ENCODE measurements around the gene HACD2.

Gene HACD2

GRCh38 chr3:123527046-123527445, 57.8 kb downstream of the HACD2 start:
- 88 to 96% methylated on average over 3 of the region's 3 CpGs for WGBS, 2 experiments
- Histone ChIP-seq H3K4me3 (ENCODE audit: insufficient read depth, low read depth, low read length) (no peak overlapping the region), H3K36me3 (ENCODE audit: control insufficient read depth, insufficient read depth, low read length) (no peaks in the 10 kb centered on the region), H3K9me3 (ENCODE audit: control insufficient read depth, low read length) (no peaks in the 10 kb centered on the region), H3K27me3 (ENCODE audit: control insufficient read depth, insufficient read depth, low read length, poor library complexity, severe bottlenecking) (no peaks in the 10 kb centered on the region), H3K4me1 (ENCODE audit: control insufficient read depth, insufficient read depth, low read length) (peaks cover 21% of the 10 kb centered on the region), H3K27ac (ENCODE audit: insufficient read depth, low read depth, low read length, poor library complexity, severe bottlenecking) (no peak overlapping the region)

DNA sequence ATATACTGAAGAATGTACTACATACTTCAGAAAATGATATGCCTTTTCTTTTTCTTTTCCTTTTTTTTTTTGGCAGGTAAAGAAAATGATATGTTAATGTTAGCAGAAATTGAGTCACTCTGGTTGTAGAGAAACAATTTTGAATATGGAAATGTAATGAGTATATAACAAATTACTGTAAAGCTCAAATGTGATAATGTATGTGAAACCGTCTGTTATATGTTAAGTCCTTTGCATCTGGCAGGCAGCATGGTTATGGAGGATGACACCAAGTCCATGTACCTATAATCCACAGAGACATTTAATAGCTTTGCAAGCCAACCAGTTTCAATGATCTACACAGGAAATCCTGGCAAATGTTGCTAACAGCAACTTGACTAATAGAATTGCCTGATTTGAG, 58.4 kb downstream of the HACD2 start:
- H3K9me3 ChIP-seq (ENCODE audit: control insufficient read depth, low read length), result no peaks in the 10 kb centered on the region
- H3K27ac ChIP-seq (ENCODE audit: insufficient read depth, low read depth, low read length, poor library complexity, severe bottlenecking), result no peak overlapping the region
- H3K27me3 ChIP-seq (ENCODE audit: control insufficient read depth, insufficient read depth, low read length, poor library complexity, severe bottlenecking), result no peaks in the 10 kb centered on the region
- no peaks in the 10 kb centered on the region for H3K36me3 ChIP-seq (ENCODE audit: control insufficient read depth, insufficient read depth, low read length)
- peaks cover 21% of the 10 kb centered on the region for H3K4me1 ChIP-seq (ENCODE audit: control insufficient read depth, insufficient read depth, low read length)
- 80 to 100% methylated on average over 1 of the region's 1 CpG for WGBS, 2 experiments
- H3K4me3 ChIP-seq (ENCODE audit: insufficient read depth, low read depth, low read length), result no peak overlapping the region

GRCh38 chr3:123525433-123525832, 59.4 kb downstream of the HACD2 start:
- Histone ChIP-seq H3K4me3 (ENCODE audit: insufficient read depth, low read depth, low read length) (no peak overlapping the region), H3K9me3 (ENCODE audit: control insufficient read depth, low read length) (no peaks in the 10 kb centered on the region), H3K36me3 (ENCODE audit: control insufficient read depth, insufficient read depth, low read length) (no peaks in the 10 kb centered on the region), H3K4me1 (ENCODE audit: control insufficient read depth, insufficient read depth, low read length) (peaks cover 21% of the 10 kb centered on the region), H3K27ac (ENCODE audit: insufficient read depth, low read depth, low read length, poor library complexity, severe bottlenecking) (no peak overlapping the region), H3K27me3 (ENCODE audit: control insufficient read depth, insufficient read depth, low read length, poor library complexity, severe bottlenecking) (no peaks in the 10 kb centered on the region)
- 87 to 94% methylated on average over 3 of the region's 3 CpGs for WGBS, 2 experiments

DNA sequence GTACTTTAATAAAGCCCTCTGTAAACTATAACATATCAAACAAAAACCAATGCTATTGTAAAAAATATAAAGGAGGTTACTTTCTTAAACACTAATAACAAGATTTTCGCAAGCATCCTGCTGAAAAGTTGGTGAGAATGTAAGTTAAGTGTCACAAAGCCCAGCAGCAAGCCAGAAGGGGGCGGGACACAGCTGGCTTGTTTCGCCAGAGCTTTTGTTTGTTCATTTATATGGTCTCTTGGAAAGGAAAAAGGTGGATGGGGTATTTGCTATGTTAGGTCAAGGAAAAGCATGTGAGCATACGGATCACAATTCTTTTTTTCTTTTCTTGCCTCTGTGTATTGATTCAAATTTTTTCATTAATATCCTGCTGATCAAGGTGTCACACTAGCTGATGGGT, 59.9 kb downstream of the HACD2 start:
- H3K36me3 ChIP-seq (ENCODE audit: control insufficient read depth, insufficient read depth, low read length), result no peaks in the 10 kb centered on the region
- 64 to 70% methylated on average over 4 of the region's 4 CpGs for WGBS, 2 experiments

GRCh38 chr3:123523023-123523412, 61.8 kb downstream of the HACD2 start:
- no peaks in the 10 kb centered on the region for H3K27me3 ChIP-seq (ENCODE audit: control insufficient read depth, insufficient read depth, low read length, poor library complexity, severe bottlenecking)
- H3K36me3 ChIP-seq (ENCODE audit: control insufficient read depth, insufficient read depth, low read length), result no peaks in the 10 kb centered on the region
- H3K4me1 ChIP-seq (ENCODE audit: control insufficient read depth, insufficient read depth, low read length), result peaks cover 21% of the 10 kb centered on the region
- no peak overlapping the region for H3K4me3 ChIP-seq (ENCODE audit: insufficient read depth, low read depth, low read length)
- H3K27ac ChIP-seq (ENCODE audit: insufficient read depth, low read depth, low read length, poor library complexity, severe bottlenecking), result no peak overlapping the region
- H3K9me3 ChIP-seq (ENCODE audit: control insufficient read depth, low read length), result no peaks in the 10 kb centered on the region
- 91% methylated on average over 11 of the region's 11 CpGs for WGBS, 2 experiments

More for the DNA sequence above, 59.9 kb downstream of the HACD2 start:
- Histone ChIP-seq H3K27me3 (ENCODE audit: control insufficient read depth, insufficient read depth, low read length, poor library complexity, severe bottlenecking) (no peaks in the 10 kb centered on the region), H3K9me3 (ENCODE audit: control insufficient read depth, low read length) (no peaks in the 10 kb centered on the region), H3K27ac (ENCODE audit: insufficient read depth, low read depth, low read length, poor library complexity, severe bottlenecking) (no peak overlapping the region), H3K4me3 (ENCODE audit: insufficient read depth, low read depth, low read length) (no peak overlapping the region), H3K4me1 (ENCODE audit: control insufficient read depth, insufficient read depth, low read length) (peaks cover 21% of the 10 kb centered on the region)

DNA sequence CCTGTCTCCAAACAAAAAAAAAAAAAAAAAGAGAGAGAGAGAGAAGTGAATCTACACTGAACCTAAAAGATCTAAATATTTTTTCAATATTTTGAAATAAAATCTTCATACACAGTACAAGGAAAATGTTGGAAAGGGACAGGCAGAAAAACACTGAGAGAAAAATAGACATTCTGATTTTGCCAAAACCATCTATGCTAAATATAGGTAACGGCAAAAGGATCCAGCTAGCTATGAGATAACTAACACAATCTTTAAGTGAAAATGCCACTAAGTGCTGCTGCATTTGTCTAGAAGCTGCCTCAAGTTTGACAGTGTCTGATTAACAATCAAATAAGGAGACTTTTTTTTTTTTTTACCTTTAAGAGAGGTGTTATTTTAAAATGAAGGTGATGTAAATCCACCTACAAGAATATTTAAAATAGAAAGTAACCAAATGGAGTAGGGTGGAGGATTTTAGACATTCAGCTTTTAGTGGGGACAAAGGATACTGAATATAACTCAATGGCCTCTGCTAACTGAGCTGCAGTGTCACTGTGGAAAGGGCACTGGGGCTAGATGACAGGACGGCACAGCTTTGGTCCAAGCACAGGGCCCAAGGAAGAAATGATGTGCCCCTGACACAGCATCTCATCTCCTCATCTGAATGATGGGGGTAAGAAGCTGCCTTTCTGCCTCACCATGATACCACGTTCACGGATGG, 62.4 kb downstream of the HACD2 start:
- Histone ChIP-seq H3K4me1 (ENCODE audit: control insufficient read depth, insufficient read depth, low read length) (peaks cover 21% of the 10 kb centered on the region), H3K4me3 (ENCODE audit: insufficient read depth, low read depth, low read length) (no peak overlapping the region), H3K27me3 (ENCODE audit: control insufficient read depth, insufficient read depth, low read length, poor library complexity, severe bottlenecking) (no peaks in the 10 kb centered on the region), H3K36me3 (ENCODE audit: control insufficient read depth, insufficient read depth, low read length) (no peaks in the 10 kb centered on the region), H3K9me3 (ENCODE audit: control insufficient read depth, low read length) (no peaks in the 10 kb centered on the region), H3K27ac (ENCODE audit: insufficient read depth, low read depth, low read length, poor library complexity, severe bottlenecking) (no peak overlapping the region)
- 91 to 94% methylated on average over 4 of the region's 4 CpGs for WGBS, 2 experiments

GRCh38 chr3:123521179-123521969, 63.5 kb downstream of the HACD2 start:
- WGBS, 2 experiments, result 92 to 98% methylated on average over 2 of the region's 3 CpGs
- Histone ChIP-seq H3K9me3 (ENCODE audit: control insufficient read depth, low read length) (no peaks in the 10 kb centered on the region), H3K4me1 (ENCODE audit: control insufficient read depth, insufficient read depth, low read length) (peaks cover 21% of the 10 kb centered on the region), H3K27ac (ENCODE audit: insufficient read depth, low read depth, low read length, poor library complexity, severe bottlenecking) (no peak overlapping the region), H3K4me3 (ENCODE audit: insufficient read depth, low read depth, low read length) (no peak overlapping the region), H3K27me3 (ENCODE audit: control insufficient read depth, insufficient read depth, low read length, poor library complexity, severe bottlenecking) (no peaks in the 10 kb centered on the region), H3K36me3 (ENCODE audit: control insufficient read depth, insufficient read depth, low read length) (no peaks in the 10 kb centered on the region)

GRCh38 chr3:123520656-123521055, 64.2 kb downstream of the HACD2 start:
- WGBS, 2 experiments, result 92 to 94% methylated on average over 2 of the region's 2 CpGs
- no peaks in the 10 kb centered on the region for H3K9me3 ChIP-seq (ENCODE audit: control insufficient read depth, low read length)
- H3K4me3 ChIP-seq (ENCODE audit: insufficient read depth, low read depth, low read length), result no peak overlapping the region
- H3K27me3 ChIP-seq (ENCODE audit: control insufficient read depth, insufficient read depth, low read length, poor library complexity, severe bottlenecking), result no peaks in the 10 kb centered on the region
- H3K36me3 ChIP-seq (ENCODE audit: control insufficient read depth, insufficient read depth, low read length), result no peaks in the 10 kb centered on the region
- no peak overlapping the region for H3K27ac ChIP-seq (ENCODE audit: insufficient read depth, low read depth, low read length, poor library complexity, severe bottlenecking)
- H3K4me1 ChIP-seq (ENCODE audit: control insufficient read depth, insufficient read depth, low read length), result peaks cover 17% of the 10 kb centered on the region

DNA sequence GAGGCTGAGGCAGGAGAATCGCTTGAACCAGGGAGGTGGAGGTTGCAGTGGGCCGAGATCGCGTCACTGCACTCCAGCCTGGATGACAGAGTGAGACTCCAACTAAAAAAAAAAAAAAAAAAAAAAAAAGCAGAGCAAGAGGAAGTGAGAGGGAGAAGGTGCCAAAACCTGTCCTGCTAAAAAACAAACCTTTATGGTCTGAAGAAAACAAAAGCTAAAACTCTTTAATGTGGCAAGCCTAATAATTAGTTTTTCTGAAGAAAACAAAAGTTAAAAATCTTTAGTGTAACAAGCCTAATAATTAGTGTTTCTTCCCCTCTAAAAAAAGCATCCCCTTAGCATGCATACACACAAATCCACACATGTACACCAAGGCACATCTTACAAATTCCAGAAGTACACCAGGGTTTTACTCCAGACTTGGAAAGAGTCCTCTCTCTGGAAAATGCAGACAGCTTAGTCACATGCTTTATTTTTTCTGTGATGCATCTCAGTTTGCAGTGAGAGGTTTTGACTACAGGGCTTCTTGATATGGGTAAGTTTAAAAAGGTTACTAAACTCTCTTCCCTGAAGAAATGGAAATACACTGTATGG, 65.9 kb downstream of the HACD2 start:
- Histone ChIP-seq H3K4me1 (ENCODE audit: control insufficient read depth, insufficient read depth, low read length) (peaks cover 3% of the 10 kb centered on the region), H3K4me3 (ENCODE audit: insufficient read depth, low read depth, low read length) (no peak overlapping the region), H3K9me3 (ENCODE audit: control insufficient read depth, low read length) (no peaks in the 10 kb centered on the region), H3K36me3 (ENCODE audit: control insufficient read depth, insufficient read depth, low read length) (no peaks in the 10 kb centered on the region), H3K27ac (ENCODE audit: insufficient read depth, low read depth, low read length, poor library complexity, severe bottlenecking) (no peak overlapping the region), H3K27me3 (ENCODE audit: control insufficient read depth, insufficient read depth, low read length, poor library complexity, severe bottlenecking) (no peaks in the 10 kb centered on the region)
- WGBS, 2 experiments, result 90 to 95% methylated on average over 4 of the region's 4 CpGs

GRCh38 chr3:123511726-123512125, 73.1 kb downstream of the HACD2 start:
- no peak overlapping the region for H3K27ac ChIP-seq (ENCODE audit: insufficient read depth, low read depth, low read length, poor library complexity, severe bottlenecking)
- H3K9me3 ChIP-seq (ENCODE audit: control insufficient read depth, low read length), result no peaks in the 10 kb centered on the region
- WGBS, 2 experiments, result 68 to 69% methylated on average over 2 to 3 of the region's 3 CpGs
- H3K27me3 ChIP-seq (ENCODE audit: control insufficient read depth, insufficient read depth, low read length, poor library complexity, severe bottlenecking), result no peaks in the 10 kb centered on the region
- H3K4me1 ChIP-seq (ENCODE audit: control insufficient read depth, insufficient read depth, low read length), result no peaks in the 10 kb centered on the region
- H3K36me3 ChIP-seq (ENCODE audit: control insufficient read depth, insufficient read depth, low read length), result no peaks in the 10 kb centered on the region
- no peak overlapping the region for H3K4me3 ChIP-seq (ENCODE audit: insufficient read depth, low read depth, low read length)
